ENCODE measurements around the gene GIT1. TPM values are rescaled to one million over a fixed set of nuclear protein-coding genes. Genes with fewer than 3 reads are reported as not detected.

Gene GIT1
- total and polyA plus RNA-seq, 9 of the 15 experiments (the other 6 are each of a cell fraction or from before 2014, with no cell fraction given) = 0.35 to 35.3 (median 17.1) TPM

DNA sequence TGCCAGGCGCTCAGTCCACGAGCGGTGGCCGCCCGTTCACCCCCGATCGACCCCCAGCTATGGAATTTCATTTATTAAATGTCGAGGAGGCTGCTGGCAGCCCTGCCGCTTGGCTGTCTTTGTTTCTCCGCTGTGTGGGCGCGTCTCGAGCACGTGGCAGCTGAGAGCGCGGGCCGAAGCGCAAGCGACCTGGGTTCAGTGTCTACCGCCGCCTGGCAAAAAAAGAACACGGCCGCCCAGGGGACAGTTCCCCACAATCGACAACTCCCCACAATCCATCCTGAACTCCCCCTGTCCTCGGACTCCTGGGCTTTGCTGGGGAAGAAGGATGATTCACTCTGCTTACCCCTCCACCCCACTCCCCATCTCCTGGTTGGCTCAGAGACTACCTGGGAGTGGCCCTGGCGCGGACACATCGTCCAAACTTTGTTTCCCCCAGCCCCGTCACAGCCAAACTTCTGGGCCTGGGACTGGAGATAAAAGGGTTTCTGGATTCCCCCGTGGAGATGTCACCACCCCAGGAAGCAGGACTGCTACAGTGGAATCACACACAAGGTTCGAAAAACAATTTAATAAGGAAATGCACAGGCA, 1.8 kb upstream of the GIT1 start (continued):
- TF ChIP-seq, protein P1, sequence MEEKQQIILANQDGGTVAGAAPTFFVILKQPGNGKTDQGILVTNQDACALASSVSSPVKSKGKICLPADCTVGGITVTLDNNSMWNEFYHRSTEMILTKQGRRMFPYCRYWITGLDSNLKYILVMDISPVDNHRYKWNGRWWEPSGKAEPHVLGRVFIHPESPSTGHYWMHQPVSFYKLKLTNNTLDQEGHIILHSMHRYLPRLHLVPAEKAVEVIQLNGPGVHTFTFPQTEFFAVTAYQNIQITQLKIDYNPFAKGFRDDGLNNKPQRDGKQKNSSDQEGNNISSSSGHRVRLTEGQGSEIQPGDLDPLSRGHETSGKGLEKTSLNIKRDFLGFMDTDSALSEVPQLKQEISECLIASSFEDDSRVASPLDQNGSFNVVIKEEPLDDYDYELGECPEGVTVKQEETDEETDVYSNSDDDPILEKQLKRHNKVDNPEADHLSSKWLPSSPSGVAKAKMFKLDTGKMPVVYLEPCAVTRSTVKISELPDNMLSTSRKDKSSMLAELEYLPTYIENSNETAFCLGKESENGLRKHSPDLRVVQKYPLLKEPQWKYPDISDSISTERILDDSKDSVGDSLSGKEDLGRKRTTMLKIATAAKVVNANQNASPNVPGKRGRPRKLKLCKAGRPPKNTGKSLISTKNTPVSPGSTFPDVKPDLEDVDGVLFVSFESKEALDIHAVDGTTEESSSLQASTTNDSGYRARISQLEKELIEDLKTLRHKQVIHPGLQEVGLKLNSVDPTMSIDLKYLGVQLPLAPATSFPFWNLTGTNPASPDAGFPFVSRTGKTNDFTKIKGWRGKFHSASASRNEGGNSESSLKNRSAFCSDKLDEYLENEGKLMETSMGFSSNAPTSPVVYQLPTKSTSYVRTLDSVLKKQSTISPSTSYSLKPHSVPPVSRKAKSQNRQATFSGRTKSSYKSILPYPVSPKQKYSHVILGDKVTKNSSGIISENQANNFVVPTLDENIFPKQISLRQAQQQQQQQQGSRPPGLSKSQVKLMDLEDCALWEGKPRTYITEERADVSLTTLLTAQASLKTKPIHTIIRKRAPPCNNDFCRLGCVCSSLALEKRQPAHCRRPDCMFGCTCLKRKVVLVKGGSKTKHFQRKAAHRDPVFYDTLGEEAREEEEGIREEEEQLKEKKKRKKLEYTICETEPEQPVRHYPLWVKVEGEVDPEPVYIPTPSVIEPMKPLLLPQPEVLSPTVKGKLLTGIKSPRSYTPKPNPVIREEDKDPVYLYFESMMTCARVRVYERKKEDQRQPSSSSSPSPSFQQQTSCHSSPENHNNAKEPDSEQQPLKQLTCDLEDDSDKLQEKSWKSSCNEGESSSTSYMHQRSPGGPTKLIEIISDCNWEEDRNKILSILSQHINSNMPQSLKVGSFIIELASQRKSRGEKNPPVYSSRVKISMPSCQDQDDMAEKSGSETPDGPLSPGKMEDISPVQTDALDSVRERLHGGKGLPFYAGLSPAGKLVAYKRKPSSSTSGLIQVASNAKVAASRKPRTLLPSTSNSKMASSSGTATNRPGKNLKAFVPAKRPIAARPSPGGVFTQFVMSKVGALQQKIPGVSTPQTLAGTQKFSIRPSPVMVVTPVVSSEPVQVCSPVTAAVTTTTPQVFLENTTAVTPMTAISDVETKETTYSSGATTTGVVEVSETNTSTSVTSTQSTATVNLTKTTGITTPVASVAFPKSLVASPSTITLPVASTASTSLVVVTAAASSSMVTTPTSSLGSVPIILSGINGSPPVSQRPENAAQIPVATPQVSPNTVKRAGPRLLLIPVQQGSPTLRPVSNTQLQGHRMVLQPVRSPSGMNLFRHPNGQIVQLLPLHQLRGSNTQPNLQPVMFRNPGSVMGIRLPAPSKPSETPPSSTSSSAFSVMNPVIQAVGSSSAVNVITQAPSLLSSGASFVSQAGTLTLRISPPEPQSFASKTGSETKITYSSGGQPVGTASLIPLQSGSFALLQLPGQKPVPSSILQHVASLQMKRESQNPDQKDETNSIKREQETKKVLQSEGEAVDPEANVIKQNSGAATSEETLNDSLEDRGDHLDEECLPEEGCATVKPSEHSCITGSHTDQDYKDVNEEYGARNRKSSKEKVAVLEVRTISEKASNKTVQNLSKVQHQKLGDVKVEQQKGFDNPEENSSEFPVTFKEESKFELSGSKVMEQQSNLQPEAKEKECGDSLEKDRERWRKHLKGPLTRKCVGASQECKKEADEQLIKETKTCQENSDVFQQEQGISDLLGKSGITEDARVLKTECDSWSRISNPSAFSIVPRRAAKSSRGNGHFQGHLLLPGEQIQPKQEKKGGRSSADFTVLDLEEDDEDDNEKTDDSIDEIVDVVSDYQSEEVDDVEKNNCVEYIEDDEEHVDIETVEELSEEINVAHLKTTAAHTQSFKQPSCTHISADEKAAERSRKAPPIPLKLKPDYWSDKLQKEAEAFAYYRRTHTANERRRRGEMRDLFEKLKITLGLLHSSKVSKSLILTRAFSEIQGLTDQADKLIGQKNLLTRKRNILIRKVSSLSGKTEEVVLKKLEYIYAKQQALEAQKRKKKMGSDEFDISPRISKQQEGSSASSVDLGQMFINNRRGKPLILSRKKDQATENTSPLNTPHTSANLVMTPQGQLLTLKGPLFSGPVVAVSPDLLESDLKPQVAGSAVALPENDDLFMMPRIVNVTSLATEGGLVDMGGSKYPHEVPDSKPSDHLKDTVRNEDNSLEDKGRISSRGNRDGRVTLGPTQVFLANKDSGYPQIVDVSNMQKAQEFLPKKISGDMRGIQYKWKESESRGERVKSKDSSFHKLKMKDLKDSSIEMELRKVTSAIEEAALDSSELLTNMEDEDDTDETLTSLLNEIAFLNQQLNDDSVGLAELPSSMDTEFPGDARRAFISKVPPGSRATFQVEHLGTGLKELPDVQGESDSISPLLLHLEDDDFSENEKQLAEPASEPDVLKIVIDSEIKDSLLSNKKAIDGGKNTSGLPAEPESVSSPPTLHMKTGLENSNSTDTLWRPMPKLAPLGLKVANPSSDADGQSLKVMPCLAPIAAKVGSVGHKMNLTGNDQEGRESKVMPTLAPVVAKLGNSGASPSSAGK (IDR thresholded peaks at IDR 0.05) = peak; percentile 94
- no peak for TF ChIP-seq ZNF23 (CRISPR knock-in tag; IDR thresholded peaks at IDR 0.05)
- peak in 1 of 2 experiments; percentile 21; a peak in 1 of 4 replicates for TF ChIP-seq NRF1 (conservative IDR thresholded peaks at IDR 0.05 in 1 of 2, IDR thresholded peaks at IDR 0.05 in 1 of 2)
- TF ChIP-seq EP400 (IDR thresholded peaks at IDR 0.05) = peak; percentile 64
- peak; percentile 75 for TF ChIP-seq MYC (IDR thresholded peaks at IDR 0.05; ENCODE audit: low read depth, low read length)
- no peak for TF ChIP-seq MYC (CRISPR knock-in tag; IDR thresholded peaks at IDR 0.05; ENCODE audit: borderline replicate concordance, low read depth)
- TF ChIP-seq, protein P2, sequence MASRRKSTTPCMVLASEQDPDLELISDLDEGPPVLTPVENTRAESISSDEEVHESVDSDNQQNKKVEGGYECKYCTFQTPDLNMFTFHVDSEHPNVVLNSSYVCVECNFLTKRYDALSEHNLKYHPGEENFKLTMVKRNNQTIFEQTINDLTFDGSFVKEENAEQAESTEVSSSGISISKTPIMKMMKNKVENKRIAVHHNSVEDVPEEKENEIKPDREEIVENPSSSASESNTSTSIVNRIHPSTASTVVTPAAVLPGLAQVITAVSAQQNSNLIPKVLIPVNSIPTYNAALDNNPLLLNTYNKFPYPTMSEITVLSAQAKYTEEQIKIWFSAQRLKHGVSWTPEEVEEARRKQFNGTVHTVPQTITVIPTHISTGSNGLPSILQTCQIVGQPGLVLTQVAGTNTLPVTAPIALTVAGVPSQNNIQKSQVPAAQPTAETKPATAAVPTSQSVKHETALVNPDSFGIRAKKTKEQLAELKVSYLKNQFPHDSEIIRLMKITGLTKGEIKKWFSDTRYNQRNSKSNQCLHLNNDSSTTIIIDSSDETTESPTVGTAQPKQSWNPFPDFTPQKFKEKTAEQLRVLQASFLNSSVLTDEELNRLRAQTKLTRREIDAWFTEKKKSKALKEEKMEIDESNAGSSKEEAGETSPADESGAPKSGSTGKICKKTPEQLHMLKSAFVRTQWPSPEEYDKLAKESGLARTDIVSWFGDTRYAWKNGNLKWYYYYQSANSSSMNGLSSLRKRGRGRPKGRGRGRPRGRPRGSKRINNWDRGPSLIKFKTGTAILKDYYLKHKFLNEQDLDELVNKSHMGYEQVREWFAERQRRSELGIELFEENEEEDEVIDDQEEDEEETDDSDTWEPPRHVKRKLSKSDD (conservative IDR thresholded peaks at IDR 0.05; ENCODE audit: low read length) = 0 out of 2 replicates have a peak, but pooled peaks have one; percentile 61
- TF ChIP-seq, protein P3, sequence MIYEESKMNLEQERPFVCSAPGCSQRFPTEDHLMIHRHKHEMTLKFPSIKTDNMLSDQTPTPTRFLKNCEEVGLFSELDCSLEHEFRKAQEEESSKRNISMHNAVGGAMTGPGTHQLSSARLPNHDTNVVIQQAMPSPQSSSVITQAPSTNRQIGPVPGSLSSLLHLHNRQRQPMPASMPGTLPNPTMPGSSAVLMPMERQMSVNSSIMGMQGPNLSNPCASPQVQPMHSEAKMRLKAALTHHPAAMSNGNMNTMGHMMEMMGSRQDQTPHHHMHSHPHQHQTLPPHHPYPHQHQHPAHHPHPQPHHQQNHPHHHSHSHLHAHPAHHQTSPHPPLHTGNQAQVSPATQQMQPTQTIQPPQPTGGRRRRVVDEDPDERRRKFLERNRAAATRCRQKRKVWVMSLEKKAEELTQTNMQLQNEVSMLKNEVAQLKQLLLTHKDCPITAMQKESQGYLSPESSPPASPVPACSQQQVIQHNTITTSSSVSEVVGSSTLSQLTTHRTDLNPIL (CRISPR knock-in tag; IDR thresholded peaks at IDR 0.05) = no peak
- TF ChIP-seq PHF8 (IDR thresholded peaks at IDR 0.05; ENCODE audit: borderline replicate concordance, low read length) = 0 out of 2 replicates have a peak, but pooled peaks have one; percentile 15
- TF ChIP-seq C11orf30 (IDR thresholded peaks at IDR 0.05; ENCODE audit: low read depth) = no peak
- 0 out of 4 replicates have a peak, but pooled peaks of 1 of the 2 experiments have one; percentile 49 for TF ChIP-seq TEAD1 (CRISPR knock-in tag; IDR thresholded peaks at IDR 0.05)

Data from K562 (cell line).